Occipital lobe (tissue), 2 donors: ENCODE results near the gene SLC25A28. TPM values are rescaled to one million over a fixed set of nuclear protein-coding genes. Genes with fewer than 3 reads are reported as not detected.
"Not testable (repeated sequence)": the region's sequence is repeated elsewhere in the genome, so short reads cannot be mapped to it uniquely, and the experiment has no call there.

Source experiments
- DNase-seq: peaks from one replicate; lab custom pipeline; 2025; lab: John Stamatoyannopoulos, UW
- total RNA-seq: library from RNA; depleted of rRNA; stranded (reverse); fragments of >200 nt; gene quantifications from one replicate; pipeline ENCODE4 v1.2.3, GENCODE V29; 2014

Gene SLC25A28
- total RNA-seq, 1 donor from 2014 or later: 18.6 TPM

DNA sequence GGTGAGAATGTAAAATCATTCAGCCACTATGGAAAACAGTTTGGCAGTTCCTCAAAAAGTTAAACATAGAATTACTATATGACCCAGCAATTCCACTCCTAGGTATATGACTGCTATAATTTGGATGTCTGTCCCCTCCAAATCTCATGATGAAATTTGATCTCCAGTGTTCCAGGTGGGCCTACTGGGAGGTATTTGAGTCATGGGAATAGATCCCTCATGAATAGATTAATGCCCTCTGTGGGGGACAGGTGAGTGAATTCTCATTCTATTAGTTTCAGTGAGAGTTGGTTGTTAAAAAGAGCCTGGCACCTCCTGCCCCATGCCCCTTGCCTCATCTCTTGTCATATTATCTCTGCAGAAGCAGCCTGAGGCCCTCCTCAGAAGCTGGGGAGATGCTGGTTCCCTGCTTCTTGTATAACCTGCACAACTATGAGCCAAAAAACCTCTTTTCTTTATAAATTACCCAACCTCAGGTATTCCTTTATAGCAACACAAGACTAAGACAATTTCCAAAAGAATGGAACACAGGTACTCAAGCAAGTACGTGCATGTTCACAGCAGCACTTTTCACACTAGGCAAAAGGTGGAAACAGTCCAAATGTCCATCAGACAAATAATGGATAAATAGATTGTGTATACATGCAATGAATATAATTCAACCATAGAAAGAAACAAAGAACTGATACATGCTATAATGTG lies 8.8 kb upstream of the SLC25A28 start:
- DNase-seq: no peak

DNA sequence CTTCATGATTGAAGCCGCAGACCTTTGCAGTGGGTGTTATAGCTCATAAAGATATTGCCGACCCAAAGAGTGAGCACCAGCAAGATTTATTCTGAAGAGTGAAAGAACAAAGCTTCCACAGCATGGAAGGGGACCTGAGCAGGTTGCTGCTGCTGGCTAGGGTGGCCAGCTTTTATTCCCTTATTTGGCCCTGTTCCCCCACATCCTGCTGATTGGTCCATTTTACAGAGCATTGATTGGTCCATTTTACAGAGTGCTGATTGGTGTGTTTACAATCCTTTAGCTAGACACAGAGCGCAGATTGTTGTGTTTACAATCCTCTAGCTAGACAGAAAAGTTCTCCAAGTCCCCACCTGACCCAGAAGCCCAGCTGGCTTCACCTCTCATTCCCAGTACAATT lies 4.9 kb upstream of the SLC25A28 start:
- not testable (repeated sequence) for DNase-seq

DNA sequence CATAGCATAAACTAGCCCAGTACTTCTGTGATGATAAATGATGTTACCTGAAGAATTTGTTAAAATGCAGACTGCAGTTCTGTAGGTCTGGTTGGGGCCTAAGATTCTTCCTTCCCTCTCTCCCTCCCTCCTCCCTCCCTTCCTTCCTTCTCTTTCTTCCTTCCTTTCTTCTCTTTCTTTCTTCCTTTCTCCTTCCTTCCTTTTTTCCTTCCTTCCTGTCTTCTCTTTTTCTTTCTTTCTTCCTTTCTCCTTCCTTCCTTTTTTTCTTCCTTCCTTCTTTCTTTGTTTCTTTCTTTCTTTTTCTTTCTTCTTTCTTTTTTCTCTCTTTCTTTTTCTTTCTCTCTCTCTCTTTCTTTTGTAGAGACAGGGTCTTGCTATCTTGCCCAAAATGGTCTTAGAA lies 3.7 kb upstream of the SLC25A28 start:
- DNase-seq: no peak

DNA sequence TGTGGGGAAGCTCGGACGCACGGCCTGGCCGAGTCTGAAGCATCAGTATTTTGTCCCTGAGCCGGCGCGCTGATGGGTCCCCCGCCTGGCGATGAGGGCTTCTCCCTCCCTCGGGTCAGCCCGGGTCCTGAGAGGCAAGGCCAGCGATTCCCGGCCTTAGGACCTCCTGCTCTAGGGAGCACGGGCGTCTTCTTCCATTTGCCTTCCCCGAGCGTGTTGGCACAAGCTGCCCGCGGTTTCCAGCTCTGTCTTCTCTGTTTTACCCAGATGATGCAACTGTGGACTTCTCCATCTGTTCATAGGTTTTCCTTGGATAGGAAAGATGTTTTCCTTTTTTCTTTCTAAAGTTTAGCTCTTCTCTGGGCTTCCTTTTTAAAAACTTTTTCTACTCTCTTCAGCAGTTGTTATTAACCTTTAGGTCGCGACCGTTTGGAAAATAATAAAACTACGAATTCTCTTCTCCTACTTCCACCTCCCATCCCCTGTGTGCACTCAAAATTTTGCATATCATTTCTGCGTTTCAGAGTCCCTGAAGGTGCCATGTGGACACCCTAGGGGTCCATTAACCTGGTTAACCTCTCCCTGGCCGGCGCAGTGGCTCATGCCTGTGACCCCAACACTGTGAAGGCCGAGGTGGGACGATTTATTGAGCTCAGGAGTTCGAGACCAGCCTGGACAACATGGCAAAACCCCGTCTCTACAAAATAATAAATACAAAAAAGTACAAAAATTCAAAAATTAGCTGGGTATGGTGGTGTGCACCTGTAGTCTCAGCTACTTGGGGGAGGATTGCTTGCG lies 1.4 kb upstream of the SLC25A28 start:
- DNase-seq: no peak

DNA sequence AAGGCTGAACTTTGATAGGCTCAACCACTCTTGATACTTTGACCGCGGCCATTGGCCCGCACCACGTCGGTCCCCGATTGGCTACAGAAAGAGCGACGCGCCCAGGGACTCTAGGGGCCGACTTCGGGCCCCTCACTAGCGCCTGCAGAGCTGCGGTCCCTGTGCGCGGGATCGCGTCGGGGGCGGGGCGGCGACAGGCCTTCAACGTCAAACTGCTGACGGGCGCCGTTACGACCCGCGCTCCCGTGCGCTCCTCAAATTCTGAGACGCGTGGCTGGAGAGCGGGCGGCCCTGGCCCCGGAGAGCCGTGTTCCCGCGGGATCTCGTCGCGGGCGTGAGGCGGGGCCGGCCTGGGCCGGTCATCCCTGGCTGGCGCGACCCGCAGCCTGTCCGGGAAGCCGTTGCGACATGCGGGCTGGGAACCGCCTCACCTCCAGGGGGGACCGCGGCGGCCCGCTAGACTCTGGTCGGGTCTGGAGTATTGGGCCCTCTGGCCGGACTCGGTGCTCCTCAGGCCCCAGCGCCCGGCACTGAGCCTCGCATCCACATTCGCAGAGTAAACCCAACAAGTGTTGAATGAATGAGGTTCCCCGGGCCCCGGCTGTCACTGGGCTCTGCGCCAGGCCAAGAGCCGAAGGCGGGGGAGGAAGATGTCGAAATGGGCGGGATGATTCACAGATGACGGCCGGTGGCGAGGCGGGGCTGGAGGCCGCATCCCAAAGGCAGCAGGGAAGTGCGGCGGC lies 643 bp upstream of the SLC25A28 start:
- peak; percentile 89 for DNase-seq

DNA sequence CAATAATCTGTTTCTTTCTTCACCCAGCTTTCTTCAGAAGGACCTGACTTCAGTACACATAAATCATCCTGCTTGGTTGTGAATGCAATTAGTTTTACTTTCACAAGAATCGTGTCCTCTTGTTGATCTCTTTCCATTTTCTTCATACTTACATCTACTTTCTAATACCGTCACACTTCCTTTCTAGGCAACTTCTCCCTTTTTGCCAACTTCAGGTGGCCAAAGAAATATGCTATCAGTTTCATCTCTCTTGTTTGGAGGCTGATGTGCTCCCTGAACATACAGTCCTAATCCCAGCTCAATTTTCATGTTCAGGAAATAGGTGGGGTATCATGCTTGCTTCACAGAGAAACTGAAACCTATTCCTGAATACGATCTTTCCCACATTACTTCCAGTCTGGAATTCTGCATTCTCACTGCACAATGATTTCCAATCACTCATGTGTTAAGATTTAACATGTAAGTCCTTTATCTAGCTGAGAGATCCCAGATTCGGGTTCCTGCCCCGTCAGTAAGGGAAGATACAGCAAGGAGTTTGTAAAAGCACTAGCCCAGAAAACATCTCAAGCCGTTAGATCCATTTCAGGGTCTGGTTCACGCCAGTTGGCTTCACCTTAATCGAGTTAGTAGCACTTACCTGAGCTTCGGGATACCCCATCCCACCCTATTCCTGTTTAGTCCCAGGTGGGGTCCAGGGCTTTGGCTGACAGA lies 994 bp downstream of the SLC25A28 start:
- no peak for DNase-seq

DNA sequence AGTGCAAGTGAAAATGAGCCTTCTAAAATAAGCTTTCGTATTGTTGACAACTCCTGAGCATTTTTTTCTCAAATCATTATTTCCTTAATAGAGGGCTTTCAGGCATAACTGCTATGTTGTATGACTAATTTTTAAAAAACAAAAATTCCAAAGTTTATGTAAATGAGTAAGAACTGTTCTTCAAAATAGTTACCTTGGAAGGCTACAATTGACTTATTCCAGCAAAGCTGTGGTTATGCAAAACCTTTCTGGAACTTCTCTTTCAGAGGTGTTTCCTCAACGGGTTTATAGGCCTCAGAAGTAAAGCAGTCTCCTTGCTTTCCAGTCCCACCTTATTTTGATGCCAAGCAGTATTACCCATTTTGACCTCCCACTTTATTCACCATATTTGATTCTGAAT lies 2.5 kb downstream of the SLC25A28 start:
- DNase-seq: no peak

DNA sequence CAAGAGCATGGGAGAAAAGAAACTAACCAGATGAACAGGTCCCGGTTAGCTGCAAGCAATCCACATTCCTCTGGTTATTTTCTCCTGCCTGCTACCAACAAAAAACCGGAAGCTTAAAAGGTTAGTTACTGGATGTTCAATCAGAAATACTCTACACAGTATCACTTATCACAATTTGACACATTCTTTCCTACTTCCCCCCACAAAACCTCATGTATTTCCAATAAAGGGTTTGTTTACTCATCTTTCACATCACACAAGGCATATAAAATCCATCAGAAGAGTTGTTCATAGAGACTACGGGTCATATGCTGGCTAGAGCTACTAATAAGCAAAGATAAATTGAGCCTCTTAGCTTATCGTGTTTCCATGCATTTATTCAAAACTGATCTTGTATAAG lies 4.8 kb downstream of the SLC25A28 start:
- no peak for DNase-seq

DNA sequence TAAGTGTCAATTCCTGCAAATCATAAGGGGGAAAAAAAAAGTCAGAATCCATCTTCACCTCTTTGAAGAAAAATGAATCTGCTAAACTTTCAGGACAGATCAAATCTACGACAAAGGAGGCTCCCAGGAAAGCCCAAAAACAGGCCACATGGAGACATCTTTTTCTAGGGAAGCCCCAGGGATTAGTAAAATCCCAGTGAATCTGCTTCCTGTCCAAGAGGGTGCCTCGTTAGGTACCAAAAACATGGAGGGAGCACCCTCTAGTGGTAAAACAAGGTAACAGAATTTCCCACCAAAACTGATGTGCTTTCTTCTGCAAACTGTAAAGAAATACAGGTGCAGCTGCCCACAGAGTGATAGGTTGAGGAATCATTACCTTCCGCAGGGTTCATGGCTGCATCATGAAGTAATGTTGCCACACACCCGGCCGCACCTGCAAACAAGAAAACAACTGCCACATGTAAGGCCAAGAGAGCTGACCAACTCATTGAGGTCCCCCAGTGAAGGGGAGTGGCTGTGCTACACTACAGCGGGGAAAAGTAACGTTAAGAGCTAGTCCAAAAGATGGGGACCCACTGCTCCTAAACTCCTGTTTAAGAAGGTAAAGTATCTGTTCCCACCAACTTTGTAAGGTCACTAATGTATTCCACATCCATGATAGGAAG lies 7.9 kb downstream of the SLC25A28 start:
- peak; percentile 6 for DNase-seq

DNA sequence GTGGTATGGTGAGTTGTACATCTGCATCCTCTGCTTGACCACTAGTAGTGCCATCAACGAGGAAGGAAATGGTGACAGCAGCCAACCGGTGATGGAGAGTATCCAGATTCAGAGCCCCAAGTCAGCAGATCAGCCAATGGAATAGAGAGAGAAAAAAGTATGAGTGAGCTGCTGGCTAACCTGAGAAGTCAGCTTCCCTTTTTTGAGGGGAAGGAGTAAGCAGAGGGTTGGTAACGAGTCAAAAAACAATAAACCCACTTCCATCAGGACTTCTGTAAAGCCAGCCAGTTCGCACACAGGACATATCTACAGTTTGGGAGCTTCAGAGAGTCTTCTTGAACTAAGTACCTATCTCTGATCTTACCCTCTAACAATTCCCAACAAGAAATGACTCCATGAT lies 8.9 kb downstream of the SLC25A28 start:
- DNase-seq: no peak

DNA sequence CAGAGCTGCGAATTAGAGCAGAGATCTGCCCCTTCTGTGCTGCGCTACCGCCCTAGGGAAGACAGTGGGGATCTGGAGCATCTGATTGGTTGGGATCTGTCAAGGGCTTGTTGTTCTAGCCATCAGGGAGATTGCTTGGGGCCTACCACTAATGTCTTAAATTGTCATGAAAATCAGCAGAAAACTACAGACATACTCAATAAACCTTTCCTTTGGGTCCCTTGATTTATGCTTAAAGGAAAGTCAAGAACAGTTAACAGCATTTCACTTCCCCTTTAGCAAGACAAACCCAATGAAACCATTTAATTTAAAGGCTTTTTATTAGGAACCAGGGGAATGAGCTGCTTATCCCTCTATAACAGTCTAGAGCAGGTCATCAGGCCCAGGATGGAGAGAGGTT lies 10.0 kb downstream of the SLC25A28 start:
- no peak for DNase-seq

DNA sequence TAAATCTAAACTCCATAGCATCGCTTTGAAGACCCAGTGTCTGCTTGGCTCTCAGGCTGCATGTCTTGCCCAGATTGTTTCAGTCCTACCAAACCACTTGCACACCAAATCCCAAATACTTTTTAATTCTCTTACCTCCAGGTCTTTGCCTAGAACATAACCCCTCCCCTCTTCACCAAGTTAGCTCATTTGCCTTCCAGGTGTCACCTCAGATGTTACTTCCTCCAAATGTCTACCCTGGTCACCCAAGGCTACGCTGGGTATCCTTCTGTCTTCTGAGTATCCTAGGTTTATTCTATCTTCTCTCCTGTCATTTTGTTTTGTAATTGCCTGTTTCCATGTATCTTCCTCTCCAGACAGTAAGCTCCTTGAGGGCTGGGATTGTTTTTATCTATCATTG lies 11.1 kb downstream of the SLC25A28 start:
- no peak for DNase-seq

DNA sequence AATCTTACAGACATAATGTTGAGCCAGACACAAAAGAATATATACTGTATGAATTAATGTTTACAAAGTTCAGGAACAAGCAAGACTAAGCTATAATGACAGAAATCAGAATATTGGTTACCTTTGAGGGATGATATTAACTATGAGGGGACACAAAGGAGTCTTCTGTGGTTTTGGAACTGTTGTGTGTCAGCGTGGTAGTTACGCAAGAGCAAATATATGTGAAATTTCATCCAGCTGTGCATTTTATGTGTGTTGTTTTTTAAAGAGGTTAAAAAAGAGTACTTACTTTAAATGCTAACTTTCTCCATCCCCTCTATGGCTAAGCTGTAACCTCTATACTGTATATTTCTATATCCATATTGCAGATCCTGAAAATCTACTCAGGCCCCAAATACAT lies 14.9 kb downstream of the SLC25A28 start:
- DNase-seq: no peak

DNA sequence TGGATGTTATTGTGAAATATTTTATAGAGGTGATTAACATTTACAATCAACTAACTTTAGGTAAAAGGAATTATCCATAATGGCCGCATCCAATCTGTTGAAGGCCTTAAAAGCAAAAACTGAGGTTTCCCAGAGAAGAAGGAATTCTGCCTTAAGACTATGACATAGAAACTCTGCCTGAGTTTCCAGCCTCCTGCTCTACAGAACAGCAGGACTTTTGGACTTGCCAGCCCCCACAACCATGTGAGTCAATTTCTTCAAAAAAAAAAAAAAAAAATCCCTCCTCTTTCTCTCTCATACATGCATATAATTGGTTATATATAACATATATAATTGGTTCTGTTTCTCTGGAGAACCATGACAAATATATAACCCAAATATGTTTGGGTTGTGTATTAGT lies 15.4 kb downstream of the SLC25A28 start:
- no peak for DNase-seq

DNA sequence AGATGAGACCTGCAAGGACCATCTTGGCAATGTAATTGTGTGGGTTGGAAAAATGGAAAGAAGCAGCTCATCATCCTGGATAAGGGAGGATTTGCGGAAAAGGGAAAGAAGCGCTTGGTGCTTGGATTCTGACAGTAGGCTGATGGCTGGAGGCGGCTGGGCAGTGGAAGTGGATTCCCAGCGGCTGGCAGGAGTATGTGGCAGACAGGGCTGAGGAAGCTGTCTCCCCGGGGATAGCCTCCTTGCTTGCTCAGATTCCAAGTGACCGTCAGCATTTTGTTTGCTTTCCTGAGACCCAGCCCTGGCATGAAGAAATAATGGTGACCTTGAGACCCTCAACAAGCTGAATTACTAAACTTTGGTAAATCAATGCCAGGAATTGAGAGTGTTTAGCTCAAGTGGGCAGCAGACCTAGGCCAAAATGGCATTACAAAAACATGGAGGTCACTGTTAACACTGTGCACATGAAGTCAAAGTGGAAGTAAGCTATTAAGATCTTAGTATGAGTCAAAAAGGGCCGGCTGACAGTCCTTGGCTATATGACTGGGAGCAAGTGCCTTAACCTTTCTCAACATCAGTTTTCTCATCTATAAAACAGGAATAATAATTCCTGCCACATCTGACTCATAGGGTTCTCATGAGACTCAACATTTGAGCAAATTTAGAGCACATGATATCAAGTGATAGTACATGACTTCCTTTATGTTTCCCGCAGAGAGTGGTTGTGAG lies 21.3 kb downstream of the SLC25A28 start:
- no peak for DNase-seq

DNA sequence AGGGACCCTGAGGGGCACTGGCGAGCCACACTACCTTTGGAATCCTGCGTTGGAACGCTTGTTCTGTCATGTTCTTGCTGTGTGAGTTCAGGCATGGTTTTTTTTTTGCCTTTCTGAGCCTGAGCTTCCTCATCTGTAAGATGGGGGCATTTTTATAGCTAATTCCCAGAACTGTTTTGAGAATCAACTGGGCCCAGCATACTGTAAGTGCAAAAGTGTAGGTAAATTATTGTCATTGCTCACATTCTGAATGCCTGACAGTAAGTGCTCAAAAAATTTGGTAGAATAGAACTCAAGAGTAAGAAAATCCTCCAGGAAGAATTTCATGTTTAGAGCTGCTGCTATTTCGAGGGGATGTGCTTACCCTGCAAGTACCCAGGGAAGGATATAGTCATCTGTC lies 22.2 kb downstream of the SLC25A28 start:
- DNase-seq: no peak

DNA sequence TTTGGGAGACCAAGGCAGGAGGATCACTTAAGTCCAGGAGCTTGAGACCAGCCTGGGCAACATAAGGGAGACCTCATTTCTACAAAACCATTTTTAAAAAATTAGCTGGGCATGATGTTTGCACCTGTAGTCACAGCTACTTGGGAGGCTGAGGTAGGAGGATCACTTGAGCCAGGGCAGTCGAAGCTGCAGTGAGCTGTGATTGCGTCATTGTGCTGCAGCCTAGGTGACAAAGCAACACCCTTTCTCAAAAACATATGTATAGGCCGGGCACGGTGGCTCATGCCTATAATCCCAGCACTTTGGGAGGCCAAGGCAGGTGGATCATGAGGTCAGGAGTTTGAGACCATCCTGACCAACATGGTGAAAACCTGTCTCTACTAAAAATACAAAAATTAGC lies 23.5 kb downstream of the SLC25A28 start:
- DNase-seq: not testable (repeated sequence)

DNA sequence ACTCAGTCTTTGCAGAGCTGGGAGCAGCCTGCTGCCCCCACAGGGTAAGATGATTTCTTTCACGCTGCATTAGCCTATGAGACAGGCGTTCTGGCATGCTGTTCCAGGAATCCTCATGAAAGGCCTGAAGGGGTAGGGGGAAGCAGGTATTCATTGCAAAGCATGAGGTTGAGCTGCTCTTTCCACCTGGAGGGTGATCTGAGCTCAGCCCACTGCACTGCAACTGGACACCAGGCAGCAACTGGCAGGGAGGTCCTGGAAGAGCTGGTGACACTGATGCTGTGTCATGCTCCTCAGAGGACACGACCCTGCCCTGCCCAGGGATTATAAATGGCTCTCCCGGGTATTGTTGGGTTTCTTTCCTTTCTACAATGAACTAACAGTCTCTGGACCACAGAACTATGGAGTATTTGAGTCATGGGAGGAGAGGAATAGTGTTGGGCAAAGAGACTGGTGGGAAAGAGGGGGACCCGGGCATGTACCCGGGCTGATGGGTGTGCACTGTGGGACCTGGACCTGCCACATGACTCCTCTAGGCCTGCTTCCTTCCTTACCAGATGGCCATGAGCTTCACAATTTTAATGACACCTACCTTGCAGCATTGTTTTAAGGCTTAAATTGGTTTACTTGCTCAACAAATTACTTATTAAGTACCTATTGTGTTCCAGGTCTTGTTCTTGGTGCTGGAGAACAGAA lies 24.3 kb downstream of the SLC25A28 start:
- DNase-seq: no peak

DNA sequence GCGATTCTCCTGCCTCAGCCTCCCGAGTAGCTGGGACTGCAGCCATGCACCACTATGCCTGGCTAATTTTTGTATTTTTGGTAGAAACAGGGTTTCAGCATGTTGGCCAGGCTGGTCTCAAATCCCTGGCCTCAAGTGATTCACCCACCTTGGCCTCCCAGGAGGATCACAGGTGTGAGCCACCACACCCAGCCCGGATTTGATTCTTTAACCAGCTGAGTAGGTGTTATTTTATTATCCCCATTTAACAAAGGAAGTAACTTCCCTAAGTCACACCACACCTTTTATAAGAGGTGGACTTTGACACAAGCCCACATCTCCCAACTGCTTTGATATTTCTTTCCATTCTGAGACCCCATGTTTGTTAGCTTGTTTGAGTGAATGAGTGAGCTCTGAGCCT lies 25.0 kb downstream of the SLC25A28 start:
- DNase-seq: no peak

DNA sequence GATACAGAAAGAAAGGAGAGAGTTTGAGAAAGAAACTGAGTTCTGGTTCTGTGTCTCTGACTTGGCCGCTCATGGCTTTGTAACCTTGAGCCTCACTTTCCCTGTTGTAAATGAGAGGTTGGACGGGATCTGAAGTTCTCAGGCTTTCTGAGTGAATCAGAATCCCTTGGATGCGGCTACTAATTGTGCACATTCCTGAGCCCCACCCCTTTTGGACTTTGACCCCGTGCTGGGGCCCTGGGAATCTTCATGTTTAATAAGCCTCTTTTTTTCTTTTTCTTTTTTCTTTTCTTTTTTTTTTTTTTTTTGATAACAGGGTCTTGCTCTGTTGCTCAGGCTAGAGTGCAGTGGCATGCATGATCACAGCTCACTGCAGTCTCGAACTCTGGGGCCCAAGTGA lies 26.9 kb downstream of the SLC25A28 start:
- no peak for DNase-seq
